Activated CD8-positive, alpha-beta memory T cell treated with anti-CD3 and anti-CD28 coated beads for 36 hours (primary cell): Measurements from ENCODE around the gene PABPC3. TPM values are rescaled to one million over a fixed set of nuclear protein-coding genes. Genes with fewer than 3 reads are reported as not detected.

Source experiments
- CTCF ChIA-PET: fragments of 350-600 bp; sonication (Branson Sonifier 250); formaldehyde crosslinking; loops from one replicate; lab custom pipeline; 2021; ENCODE audit warnings: antibody characterized with exemption; lab: Charles Lee
- POLR2A ChIA-PET: fragments of 350-600 bp; sonication (Branson Sonifier 250); formaldehyde crosslinking; loops from one replicate; lab custom pipeline; 2021; ENCODE audit warnings: antibody characterized with exemption; lab: Charles Lee
- total RNA-seq, 2 experiments: library from RNA; stranded (reverse); gene quantifications; one replicate each; pipeline ENCODE4 v1.2.3, GENCODE V29; 2021

Gene PABPC3
- under 1 TPM; 0.57 to 0.59 TPM for total RNA-seq

DNA sequence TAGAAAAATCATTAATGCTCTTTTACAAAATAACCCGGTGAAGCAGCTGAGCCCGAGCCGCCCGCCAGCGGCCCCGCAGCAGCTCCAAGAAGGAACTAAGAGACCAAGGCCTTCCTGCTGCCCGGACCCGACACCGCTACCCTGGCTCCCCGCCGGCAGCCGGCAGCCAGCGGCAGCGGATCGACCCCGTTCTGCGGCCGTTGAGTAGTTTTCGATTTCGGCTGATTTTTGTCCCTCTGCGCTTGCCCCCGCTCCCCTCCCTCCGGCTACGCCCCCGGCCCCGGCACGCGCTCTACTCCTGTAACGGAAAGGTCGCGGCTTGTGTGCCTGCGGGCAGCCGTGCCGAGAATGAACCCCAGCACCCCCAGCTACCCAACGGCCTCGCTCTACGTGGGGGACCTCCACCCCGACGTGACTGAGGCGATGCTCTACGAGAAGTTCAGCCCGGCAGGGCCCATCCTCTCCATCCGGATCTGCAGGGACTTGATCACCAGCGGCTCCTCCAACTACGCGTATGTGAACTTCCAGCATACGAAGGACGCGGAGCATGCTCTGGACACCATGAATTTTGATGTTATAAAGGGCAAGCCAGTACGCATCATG, at the start of gene PABPC3:
Gene PABPC3, plus strand, starts transcription at position 286 of the 603 bp plus-strand sequence. Its CDS starts 63 bp downstream, at position 349.
- ChIA-PET POLR2A (no interaction called here), CTCF (no interaction called here)

DNA sequence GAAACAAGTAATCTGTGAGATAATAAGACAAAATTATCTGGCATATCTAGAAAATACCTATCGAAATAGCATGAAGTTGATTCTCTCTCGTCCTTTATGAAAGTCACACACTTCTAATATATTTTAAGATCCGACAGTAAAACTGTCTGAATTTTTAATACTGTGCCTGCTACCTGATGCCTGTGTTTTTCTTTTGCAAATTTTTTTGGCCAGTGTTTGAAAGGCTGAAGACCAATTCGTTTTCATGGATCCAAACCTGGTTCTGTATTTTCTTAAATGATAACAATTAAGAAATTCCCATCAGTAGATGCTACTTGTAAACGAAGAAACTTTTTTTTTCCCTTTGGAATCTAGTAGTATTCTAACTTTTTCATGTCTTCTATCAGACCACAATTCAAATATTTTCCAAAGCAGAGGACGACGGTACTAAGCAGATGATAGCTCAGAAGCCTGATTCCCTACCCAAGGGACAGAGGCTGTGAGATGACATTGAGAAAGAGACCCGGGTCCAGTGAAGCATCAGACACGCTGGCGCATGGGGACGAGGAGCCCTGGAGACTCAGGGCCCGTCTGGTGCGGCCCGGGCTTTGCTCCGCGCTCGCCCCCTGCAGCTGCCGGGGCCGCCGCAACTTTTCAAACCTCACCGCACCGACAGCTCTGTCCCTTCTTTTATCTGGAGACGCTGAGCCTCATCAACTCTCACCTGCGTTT, 49.5 kb upstream of the PABPC3 start:
- CTCF ChIA-PET: interaction anchor here (0.7 kb wide), 1 partner anchor 41 kb away, joined by 3 read pairs; no protein-coding TSS in a partner anchor
- POLR2A ChIA-PET: no interaction called here

DNA sequence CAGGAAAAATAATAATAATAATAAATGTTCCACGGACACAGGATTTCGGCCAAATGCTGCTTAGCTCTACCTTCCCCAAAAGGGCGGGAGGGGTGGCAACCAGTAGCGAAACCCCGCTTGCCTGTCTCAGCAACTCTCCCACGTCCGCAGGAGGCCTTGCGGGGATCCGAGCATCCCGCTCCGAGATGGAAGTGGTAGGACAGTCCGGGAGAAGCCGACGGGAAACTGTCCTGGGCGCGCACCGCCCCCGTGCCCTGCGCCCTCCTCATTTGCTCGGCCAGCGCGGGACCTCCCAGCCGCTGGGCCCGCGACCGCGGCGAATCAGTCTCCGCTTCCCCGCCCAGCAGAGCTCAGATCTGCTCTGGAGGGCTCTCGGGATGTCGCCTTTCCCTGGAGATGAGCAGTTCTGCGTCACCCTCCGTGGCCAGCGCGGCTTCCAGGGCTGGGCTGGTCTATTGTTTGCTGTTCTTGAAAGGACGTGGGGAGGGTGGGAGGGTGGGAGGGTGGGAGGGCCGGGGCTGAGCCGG, 48.9 kb upstream of the PABPC3 start:
- ChIA-PET POLR2A (no interaction called here), CTCF (no interaction called here)

DNA sequence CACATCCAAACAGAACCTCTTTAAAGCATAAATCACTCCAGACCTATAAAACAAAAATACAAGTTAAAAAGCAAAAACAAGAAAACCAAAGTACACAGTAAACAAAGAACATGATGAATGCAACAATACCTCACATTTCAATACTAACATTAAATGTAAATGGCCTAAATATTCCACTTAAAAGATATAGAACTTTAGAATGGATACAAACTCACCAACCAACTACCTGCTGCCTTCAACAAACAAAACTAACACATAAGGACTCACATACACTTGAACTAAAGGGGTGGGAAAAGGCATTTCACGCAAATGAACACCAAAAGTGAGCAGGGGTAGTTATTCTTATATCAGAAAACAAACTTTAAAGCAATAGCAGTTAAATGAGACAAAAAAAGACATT, 44.9 kb upstream of the PABPC3 start:
- ChIA-PET CTCF (no interaction called here), POLR2A (no interaction called here)

DNA sequence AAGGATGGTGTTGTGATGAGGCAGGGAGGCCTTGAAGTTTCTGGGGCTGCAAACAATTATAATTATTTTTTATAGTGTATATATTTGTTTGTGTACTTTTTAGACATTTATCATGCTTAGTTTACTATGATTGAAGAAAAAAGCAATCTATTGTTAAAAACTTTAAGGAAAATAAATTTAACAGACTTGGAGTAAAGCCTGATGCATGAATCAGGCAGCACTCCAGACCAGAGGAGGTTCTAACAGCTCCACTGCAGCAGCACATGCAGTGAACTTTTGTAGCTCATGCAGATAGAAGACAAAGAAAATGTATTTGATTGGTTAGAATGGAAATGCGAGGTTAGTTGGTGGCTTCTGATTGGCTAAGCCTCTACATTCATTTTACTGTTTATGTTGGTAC, 36.8 kb upstream of the PABPC3 start:
- ChIA-PET CTCF (no interaction called here), POLR2A (no interaction called here)

DNA sequence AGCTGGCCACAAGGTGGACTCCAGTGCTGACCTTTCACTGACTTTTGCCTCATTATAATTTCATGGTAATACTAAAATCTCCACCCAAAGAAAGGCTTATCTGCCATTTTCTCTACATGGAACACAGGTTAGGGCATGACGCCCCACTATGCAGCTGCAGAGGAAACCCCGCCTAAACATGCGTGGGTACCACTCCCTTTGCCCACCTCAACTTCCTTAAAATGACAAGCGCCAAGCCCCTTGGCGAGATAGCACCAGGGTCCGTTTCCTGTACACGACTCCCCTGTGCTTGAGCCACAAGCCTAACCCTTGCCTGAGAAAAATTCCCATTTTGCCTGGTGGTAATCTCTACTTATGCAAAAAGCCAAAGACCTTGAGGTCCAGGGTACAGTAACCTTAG, 36.0 kb upstream of the PABPC3 start:
- ChIA-PET CTCF (no interaction called here), POLR2A (no interaction called here)

DNA sequence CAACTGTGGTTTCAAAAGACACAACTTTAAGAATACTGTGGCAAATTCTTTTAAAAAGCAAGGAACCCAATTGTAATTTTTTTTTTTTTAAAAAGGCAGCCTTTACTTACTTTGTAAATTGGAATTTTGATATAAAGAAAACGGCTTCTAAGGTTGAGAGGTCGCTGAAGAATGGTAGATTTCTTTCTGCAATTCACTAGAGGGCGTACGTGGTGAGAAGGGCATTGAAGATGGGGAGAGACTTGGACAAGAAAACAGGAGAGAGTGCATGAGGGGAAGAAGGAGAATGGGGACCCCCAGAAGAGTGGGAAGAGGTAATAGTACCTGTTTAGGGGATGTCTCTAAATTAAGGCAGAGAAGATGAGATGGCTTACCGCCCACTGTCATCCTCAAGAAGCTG, 33.5 kb upstream of the PABPC3 start:
- POLR2A ChIA-PET: no interaction called here
- CTCF ChIA-PET: no interaction called here

DNA sequence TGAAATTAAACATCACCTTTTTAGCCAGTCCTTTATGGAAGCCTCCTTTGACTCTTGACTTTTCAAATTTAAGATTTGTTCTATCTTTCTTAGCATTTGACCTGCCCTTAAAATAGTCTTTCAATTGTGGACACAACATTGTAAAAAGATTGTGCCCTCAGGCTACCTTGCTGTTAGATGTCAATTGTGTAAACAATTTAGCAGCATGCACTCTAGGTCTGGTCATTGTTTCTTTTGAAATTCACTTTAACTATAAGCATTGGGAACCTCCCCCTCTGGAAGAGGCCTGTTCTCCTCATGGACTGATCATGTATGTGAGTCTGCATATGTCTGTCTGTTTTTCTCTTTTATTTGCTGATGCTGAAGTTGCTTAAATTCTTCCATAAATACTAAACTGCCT, 31.5 kb upstream of the PABPC3 start:
- POLR2A ChIA-PET: no interaction called here
- CTCF ChIA-PET: no interaction called here

DNA sequence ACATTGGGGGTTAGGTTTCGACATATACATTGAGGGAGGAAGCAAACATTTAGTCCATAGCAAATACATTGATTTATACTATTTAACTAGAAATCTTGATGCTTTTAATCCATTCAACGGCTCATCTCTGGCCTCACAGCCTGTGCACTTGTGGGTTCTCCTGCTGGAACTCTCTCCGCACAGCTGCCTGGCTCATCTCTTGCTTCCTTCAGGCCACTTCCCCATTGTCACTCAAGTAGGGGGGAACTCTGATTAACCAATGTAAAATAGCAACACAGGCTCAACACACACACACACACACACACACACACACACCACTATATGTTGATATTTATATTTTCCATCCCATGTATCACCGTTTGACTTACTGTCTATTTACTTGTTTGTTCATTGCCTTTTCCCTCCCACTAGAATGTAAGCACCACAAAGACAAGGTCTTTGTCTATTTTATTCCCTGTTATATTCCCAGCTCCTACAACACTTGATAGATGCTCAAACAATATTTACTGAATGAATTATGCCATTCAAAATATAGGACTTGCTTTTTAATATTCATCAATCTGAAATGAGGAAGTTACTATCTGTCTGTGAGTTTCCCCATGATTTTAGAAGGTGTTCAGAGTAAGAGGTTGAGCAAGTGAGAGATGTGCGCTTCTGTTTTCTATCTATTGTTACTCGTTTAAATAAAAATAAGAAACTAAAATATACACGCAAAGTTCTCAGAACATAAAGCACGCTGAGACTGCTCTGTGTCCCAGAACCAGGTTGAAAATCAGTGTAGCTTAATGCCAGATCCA, 29.8 kb upstream of the PABPC3 start:
- POLR2A ChIA-PET: no interaction called here
- CTCF ChIA-PET: no interaction called here

DNA sequence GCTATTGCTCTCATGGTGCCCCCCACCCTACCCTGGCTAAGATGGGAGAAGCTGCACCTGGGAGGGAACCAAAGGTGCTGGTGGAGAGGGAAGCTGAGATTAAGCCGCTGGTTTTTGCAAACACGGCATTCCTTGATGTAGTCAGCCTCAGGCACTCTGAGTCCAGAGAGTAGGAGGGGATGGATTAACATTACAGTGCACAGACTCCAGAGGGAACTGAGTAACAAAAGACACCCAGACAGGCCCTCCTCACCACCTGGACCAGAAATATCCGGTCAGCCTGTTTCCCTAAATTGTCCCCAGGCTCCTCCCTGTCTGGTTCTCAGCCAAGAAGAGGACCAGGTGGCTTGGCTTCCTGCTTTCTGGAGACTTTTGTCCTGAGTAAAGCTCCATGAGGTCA, 28.9 kb upstream of the PABPC3 start:
- CTCF ChIA-PET: no interaction called here
- POLR2A ChIA-PET: no interaction called here

DNA sequence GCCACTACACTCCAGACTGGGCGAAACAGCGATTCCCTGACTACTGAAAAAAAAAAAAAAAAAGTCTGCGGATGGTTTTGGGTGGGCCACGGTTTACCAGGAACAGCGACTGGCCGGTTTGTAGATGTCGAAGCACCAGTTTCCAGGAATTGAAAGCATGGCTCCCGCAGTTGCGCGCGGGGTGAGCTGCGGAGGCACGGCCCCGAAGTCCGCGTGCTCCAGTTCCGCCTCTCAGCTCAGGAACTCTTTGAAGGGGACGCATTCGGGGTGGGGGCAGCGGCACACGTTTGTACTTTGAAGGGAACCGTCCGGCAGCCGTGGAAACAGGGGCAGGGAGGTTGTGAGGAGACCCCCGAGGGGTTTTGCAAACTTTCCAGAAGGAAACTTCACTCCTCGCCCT, 27.1 kb upstream of the PABPC3 start:
- ChIA-PET CTCF (no interaction called here), POLR2A (no interaction called here)

DNA sequence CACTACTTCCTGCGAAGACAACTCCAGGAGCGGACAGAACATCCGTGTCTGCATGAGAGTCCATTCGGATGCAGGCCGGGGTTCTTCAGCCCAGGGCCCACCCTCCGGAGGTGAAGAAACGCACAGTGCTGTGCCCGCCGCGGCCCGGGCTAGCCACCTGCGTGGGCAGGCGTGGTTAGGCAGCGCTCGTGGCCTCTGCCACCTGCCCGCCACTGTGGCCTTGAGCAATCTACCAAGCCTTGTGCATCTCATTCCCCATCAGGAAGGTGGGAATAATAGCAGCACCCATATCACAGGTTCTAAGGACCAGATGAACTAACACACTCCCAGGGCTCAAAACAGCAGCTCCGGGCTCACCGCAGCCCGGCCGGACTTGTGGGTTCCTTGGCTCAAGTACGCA, 26.7 kb upstream of the PABPC3 start:
- CTCF ChIA-PET: no interaction called here
- POLR2A ChIA-PET: no interaction called here

DNA sequence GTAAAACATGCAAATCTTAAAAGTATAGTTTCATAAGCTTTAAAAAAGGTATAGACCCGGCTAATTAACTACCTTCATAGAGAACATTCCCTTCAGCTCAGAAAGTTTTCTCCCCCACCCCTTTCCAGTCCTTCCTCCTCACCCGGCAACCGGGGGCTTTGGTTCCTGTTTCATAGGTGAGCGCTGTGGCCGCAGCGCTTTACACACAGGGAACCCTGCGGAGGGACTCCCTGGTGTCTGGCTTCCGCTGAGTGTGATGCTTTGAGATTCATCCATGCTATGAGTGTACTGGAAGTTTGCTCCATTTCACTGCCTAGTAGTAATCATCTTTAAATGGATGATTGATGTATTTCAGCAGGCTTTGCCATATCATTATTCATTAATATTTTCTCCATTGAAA, 26.0 kb upstream of the PABPC3 start:
- ChIA-PET CTCF (no interaction called here), POLR2A (no interaction called here)

DNA sequence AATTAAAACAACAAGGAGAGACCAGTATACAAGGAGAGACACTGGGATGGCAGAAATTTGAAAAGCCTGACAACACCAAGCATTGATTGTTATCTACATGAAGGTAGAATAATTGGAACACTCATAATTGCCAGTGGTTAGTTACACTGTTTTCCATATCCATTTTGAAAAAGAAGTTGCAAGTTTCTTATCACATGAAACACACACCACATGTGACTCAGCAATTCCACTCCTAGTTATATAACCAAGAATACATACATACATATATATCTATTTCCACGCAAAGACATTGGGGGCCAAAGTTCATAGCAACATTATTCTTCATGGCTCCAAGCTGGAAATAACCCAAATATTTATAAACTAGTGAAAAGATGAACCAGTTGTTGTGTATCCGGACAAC, 15.2 kb upstream of the PABPC3 start:
- ChIA-PET CTCF (no interaction called here), POLR2A (no interaction called here)

DNA sequence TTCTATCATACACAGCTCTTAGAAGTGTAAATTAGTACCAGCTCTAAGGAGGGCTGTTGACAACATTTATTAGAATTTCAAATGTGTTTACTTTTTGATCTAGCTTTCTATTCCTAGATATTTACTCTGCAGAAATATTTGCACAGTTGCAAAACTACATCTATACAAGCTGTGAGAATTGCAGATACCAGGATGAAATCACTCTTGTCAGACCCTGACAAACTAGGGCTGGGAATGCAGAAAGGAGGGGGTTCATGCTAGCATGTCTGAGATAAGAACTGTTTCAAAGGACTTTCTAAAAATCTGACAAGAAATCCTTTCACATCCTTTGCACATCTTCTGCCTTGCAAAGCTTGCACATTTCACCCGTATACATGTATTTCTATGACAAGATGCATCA, 11.8 kb upstream of the PABPC3 start:
- ChIA-PET CTCF (interaction anchor here (0.6 to 1.4 kb wide), 2 partner anchors 9 to 107 kb away, joined by 3 to 4 read pairs; no protein-coding TSS in a partner anchor), POLR2A (no interaction called here)

DNA sequence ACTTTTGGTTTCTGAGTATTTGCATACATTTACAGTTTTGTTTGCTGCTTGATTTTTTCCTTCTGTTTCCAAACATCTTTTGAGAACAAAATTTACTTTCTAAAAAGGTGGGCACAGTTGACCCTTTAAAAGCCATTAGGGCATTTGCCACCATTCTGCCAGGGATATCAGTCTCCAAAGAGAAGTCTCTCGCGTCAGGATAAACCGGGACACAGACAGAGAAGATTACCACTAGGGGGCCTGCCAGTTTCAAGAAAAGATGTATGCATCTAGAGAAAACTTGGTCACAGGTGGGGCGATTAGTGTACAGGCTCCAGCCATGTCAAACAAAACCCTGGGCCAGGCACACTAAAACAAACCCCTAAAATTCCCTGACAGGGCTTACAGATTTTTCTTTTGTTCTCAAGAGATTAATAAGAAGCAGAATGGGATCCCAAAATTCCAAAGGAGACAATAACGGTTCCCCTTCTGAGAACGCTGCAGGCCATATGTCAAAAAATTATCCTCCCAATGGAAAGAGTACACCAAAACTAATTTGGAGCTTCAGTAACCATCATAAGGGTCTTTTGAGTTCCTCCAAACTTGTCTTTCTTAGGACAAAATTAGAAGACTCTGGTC, 10.7 kb upstream of the PABPC3 start:
- ChIA-PET CTCF (interaction anchor here (1.4 kb wide), 1 partner anchor 10 kb away, joined by 4 read pairs; no protein-coding TSS in a partner anchor), POLR2A (no interaction called here)

DNA sequence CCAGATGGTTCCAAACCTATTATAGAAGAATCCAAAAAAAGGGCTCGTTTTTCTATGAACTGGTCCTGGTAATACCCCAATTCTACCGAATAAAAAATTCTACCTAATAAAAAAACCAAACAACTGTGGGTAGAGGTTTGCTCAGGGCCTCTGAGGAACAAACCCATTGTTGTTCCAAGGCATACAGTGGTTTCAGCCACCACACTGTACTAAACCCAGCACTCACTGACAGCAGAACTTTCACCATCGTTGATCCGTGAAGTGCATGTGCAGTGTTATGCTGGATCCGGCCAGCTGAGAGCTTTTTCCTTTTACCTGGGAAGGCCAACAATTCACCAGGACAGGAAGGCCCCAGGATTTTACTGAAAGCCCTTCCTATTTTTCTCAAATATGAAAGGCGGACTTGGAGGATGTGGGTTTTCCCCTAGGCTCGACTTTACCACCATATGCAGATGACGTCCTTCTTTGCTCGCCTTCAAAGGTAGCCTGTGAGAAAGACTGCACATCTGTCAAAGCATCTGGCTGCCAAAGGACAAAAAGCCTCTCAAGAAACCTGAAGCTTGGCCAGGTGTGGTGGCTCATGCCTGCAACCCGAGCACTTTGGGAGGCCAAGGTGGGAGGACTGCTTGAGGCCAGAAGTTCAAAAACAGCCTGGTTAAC, 7.2 kb upstream of the PABPC3 start:
- POLR2A ChIA-PET: no interaction called here
- CTCF ChIA-PET: no interaction called here

DNA sequence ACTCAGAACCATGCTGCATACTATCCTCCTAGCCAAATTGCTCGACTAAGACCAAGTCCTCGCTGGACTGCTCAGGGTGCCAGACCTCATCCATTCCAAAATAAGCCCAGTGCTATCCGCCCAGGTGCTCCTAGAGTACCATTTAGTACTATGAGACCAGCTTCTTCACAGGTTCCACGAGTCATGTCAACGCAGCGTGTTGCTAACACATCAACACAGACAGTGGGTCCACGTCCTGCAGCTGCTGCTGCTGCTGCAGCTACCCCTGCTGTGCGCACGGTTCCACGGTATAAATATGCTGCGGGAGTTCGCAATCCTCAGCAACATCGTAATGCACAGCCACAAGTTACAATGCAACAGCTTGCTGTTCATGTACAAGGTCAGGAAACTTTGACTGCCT, 1.5 kb downstream of the PABPC3 start:
- ChIA-PET CTCF (no interaction called here), POLR2A (interaction anchor here (0.6 kb wide), 1 partner anchor 48 kb away, joined by 8 read pairs; no protein-coding TSS in a partner anchor)

DNA sequence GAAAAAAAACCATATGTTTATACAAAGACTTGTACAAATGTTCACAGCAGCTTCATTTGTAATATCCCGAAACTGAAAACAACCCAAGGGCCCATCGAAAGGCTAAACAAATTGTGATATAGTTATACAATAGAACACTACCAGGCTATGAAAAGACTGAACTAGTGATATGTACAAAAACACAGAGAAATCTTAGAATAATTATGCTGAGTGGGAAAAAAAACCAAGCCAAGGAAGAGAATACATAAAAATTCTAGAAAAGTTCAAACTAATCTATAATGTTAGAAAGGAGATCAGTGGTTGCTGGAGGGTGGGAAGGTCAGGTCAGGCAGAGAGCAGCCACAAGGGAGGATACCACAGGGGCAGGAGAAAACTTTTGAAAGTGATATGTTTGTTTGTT, 7.8 kb downstream of the PABPC3 start:
- CTCF ChIA-PET: no interaction called here

More for the DNA sequence above, 7.8 kb downstream of the PABPC3 start:
- POLR2A ChIA-PET: no interaction called here
